H9 (cell line): ENCODE results near the gene MAGI1. TPM values are rescaled to one million over a fixed set of nuclear protein-coding genes. Genes with fewer than 3 reads are reported as not detected.

Experiments
- DNase-seq: peaks from one replicate; pipeline ENCODE4 v3.0.0-alpha.2; 2017
- H2AFZ ChIP-seq: one replicate; pipeline ENCODE4 v1.6.1; 2013; ENCODE audit warnings: mild to moderate bottlenecking, low read length, control low read depth, moderate library complexity
- H2AK5ac ChIP-seq: 2 replicates; pipeline ENCODE4 v1.6.1; 2013; ENCODE audit warnings: low read length, control low read depth, mixed read lengths; ENCODE audit not compliant: insufficient read length
- H2BK120ac ChIP-seq: one replicate; pipeline ENCODE4 v1.6.1; 2013; ENCODE audit warnings: low read depth, mild to moderate bottlenecking, low read length, control low read depth, inconsistent platforms; ENCODE audit not compliant: poor library complexity, severe bottlenecking
- H2BK12ac ChIP-seq: 2 replicates; pipeline ENCODE4 v1.6.1; 2013; ENCODE audit warnings: low read length, control low read depth, mixed read lengths, low read depth; ENCODE audit not compliant: insufficient read length
- H2BK15ac ChIP-seq: 2 replicates; pipeline ENCODE4 v1.6.1; 2013; ENCODE audit warnings: low read depth, low read length, control low read depth
- H2BK20ac ChIP-seq: one replicate; pipeline ENCODE4 v1.6.1; 2013; ENCODE audit warnings: low read depth, mild to moderate bottlenecking, low read length, control low read depth, inconsistent platforms; ENCODE audit not compliant: poor library complexity, severe bottlenecking
- H2BK5ac ChIP-seq: 2 replicates; pipeline ENCODE4 v1.6.1; 2013; ENCODE audit warnings: low read length, control low read depth, mixed read lengths; ENCODE audit not compliant: insufficient read length
- H3K14ac ChIP-seq: 2 replicates; pipeline ENCODE4 v1.6.1; 2013; ENCODE audit warnings: low read length, control low read depth; ENCODE audit not compliant: insufficient read depth
- H3K18ac ChIP-seq: 2 replicates; pipeline ENCODE4 v1.6.1; 2013; ENCODE audit warnings: low read depth, mild to moderate bottlenecking, mixed read lengths, low read length, control low read depth; ENCODE audit not compliant: insufficient read length
- H3K23ac ChIP-seq: 2 replicates; pipeline ENCODE4 v1.6.1; 2013; ENCODE audit warnings: low read length, control low read depth, mixed read lengths, low read depth; ENCODE audit not compliant: insufficient read length
- H3K23me2 ChIP-seq: 2 replicates; pipeline ENCODE4 v1.6.1; 2013; ENCODE audit warnings: low read depth, mild to moderate bottlenecking, mixed read lengths, low read length, control low read depth; ENCODE audit not compliant: insufficient read length, poor library complexity, severe bottlenecking
- H3K27ac ChIP-seq: 2 replicates; pipeline ENCODE4 v1.5.1; 2013; ENCODE audit warnings: low read length, control low read depth, mixed read lengths, low read depth; ENCODE audit not compliant: insufficient read length
- H3K27me3 ChIP-seq: 2 replicates; pipeline ENCODE4 v1.6.1; 2013; ENCODE audit warnings: low read length, control low read depth, inconsistent platforms; ENCODE audit not compliant: insufficient read depth
- H3K4ac ChIP-seq: 2 replicates; pipeline ENCODE4 v1.6.1; 2013; ENCODE audit warnings: low read depth, mild to moderate bottlenecking, control low read depth, inconsistent platforms, low read length, moderate library complexity
- H3K4me1 ChIP-seq: 2 replicates; pipeline ENCODE4 v1.6.1; 2013; ENCODE audit warnings: low read length, control low read depth, inconsistent platforms; ENCODE audit not compliant: insufficient read depth
- H3K4me2 ChIP-seq: 2 replicates; pipeline ENCODE4 v1.6.1; 2013; ENCODE audit warnings: low read length, control low read depth, mixed read lengths; ENCODE audit not compliant: insufficient read length, insufficient read depth
- H3K56ac ChIP-seq: 2 replicates; pipeline ENCODE4 v1.6.1; 2013; ENCODE audit warnings: low read depth, mild to moderate bottlenecking, mixed read lengths, low read length, control low read depth; ENCODE audit not compliant: insufficient read length
- H3K79me1 ChIP-seq: 2 replicates; pipeline ENCODE4 v1.6.1; 2013; ENCODE audit warnings: low read depth, mild to moderate bottlenecking, moderate library complexity, low read length, control low read depth, inconsistent platforms; ENCODE audit not compliant: insufficient read depth, poor library complexity, severe bottlenecking
- H3K79me2 ChIP-seq: 2 replicates; pipeline ENCODE4 v1.6.1; 2013; ENCODE audit warnings: low read length, control low read depth, inconsistent platforms; ENCODE audit not compliant: insufficient read depth
- H3K9ac ChIP-seq: 2 replicates; pipeline ENCODE4 v1.6.1; 2013; ENCODE audit warnings: low read length, control low read depth, mixed read lengths; ENCODE audit not compliant: insufficient read length; ENCODE audit errors: extremely low read depth
- H3K9me3 ChIP-seq: one replicate; pipeline ENCODE4 v1.6.1; 2013; ENCODE audit warnings: low read depth, low read length, inconsistent platforms; ENCODE audit not compliant: control insufficient read depth
- H3T11ph ChIP-seq: one replicate; pipeline ENCODE4 v1.6.1; 2013; ENCODE audit warnings: mild to moderate bottlenecking, low read length, control low read depth, inconsistent platforms
- H4K20me1 ChIP-seq: one replicate; pipeline ENCODE4 v1.6.1; 2013; ENCODE audit not compliant: control insufficient read depth, insufficient read length, insufficient read depth
- H4K5ac ChIP-seq: 2 replicates; pipeline ENCODE4 v1.6.1; 2013; ENCODE audit warnings: low read depth, mild to moderate bottlenecking, mixed read lengths, low read length, control low read depth; ENCODE audit not compliant: insufficient read length
- H4K8ac ChIP-seq: replicated peaks from 2 replicates; pipeline ENCODE4 v1.6.1; 2013; ENCODE audit warnings: low read length, control low read depth, mixed read lengths, low read depth; ENCODE audit not compliant: insufficient read length
- H4K91ac ChIP-seq: 2 replicates; pipeline ENCODE4 v1.6.1; 2013; ENCODE audit warnings: low read depth, mild to moderate bottlenecking, moderate library complexity, mixed read lengths, low read length, control low read depth; ENCODE audit not compliant: insufficient read length
- H3K27ac Mint-ChIP-seq, 3 experiments: 2 replicates in 2 of 3; 3 replicates in 1 of 3; pipeline ENCODE4 v1.8.0; 2020 to 2021; ENCODE audit warnings: mixed read lengths in 3 of 3, mild to moderate bottlenecking in 1 of 3, moderate library complexity in 1 of 3
- H3K27me3 Mint-ChIP-seq: 2 replicates; pipeline ENCODE4 v1.8.0; 2021; ENCODE audit warnings: low read depth, mild to moderate bottlenecking, moderate library complexity, mixed read lengths
- H3K36me3 Mint-ChIP-seq, 3 experiments: 2 replicates in 2 of 3; 3 replicates in 1 of 3; pipeline ENCODE4 v1.8.0; 2020 to 2021; ENCODE audit warnings: low read depth in 3 of 3, mixed read lengths in 3 of 3; ENCODE audit not compliant: insufficient read depth in 1 of 3
- H3K4me1 Mint-ChIP-seq, 2 experiments: 2 replicates each; pipeline ENCODE4 v1.8.0; 2020; ENCODE audit warnings: mixed read lengths in 2 of 2
- H3K4me3 Mint-ChIP-seq, 2 experiments: 2 replicates in 1 of 2; 3 replicates in 1 of 2; pipeline ENCODE4 v1.8.0; 2020 to 2021; ENCODE audit warnings: mild to moderate bottlenecking in 2 of 2, mixed read lengths in 2 of 2, moderate library complexity in 1 of 2
- H3K9me3 Mint-ChIP-seq, 2 experiments: 2 replicates in 1 of 2; 3 replicates in 1 of 2; pipeline ENCODE4 v1.8.0; 2020; ENCODE audit warnings: mild to moderate bottlenecking in 2 of 2, mixed read lengths in 2 of 2, moderate library complexity in 1 of 2
- CTCF ChIP-seq: fragments of 200-600 bp; sonication (generic); conservative IDR thresholded peaks from 3 replicates; pipeline ENCODE4 v1.8.0; 2021; ENCODE audit warnings: antibody characterized with exemption, mild to moderate bottlenecking
- total RNA-seq: library from RNA; stranded (reverse); gene quantifications from 2 replicates; pipeline ENCODE4 v1.2.1, GENCODE V29; 2021

The MAGI1 gene
- total RNA-seq, 1 experiment from 2014 or later: 65.7 TPM

- Mint-ChIP-seq H3K27me3 (no peaks in the 10 kb centered on the region), H3K4me3 (no peak overlapping the region), H3K27ac (peak overlapping the region in 2 of 3 experiments; percentile 2 to 81; a peak in 3 of 7 replicates), H3K9me3 (no peaks in the 10 kb centered on the region), H3K36me3 (no peaks in the 10 kb centered on the region), H3K4me1 (peaks cover 23 to 28% of the 10 kb centered on the region in 2 experiments)
- no peak for DNase-seq
- no peak overlapping the region for H3K4me2 ChIP-seq
- H3K9me3 ChIP-seq: no peaks in the 10 kb centered on the region
- no peak overlapping the region for H3K9ac ChIP-seq
- H3K27me3 ChIP-seq: no peaks in the 10 kb centered on the region
- no peak overlapping the region for H3K23ac ChIP-seq
- no peaks in the 10 kb centered on the region for H3K23me2 ChIP-seq
- H3K14ac ChIP-seq: no peak overlapping the region
- H4K20me1 ChIP-seq: no peaks in the 10 kb centered on the region
- no peak for TF ChIP-seq CTCF
- H2BK5ac ChIP-seq: no peak overlapping the region
- no peak overlapping the region for H2BK20ac ChIP-seq
- H2AFZ ChIP-seq: no peak overlapping the region
- H4K5ac ChIP-seq: no peak overlapping the region
- no peak overlapping the region for H3K18ac ChIP-seq
- no peaks in the 10 kb centered on the region for H3K79me1 ChIP-seq
- no peak overlapping the region for H2BK15ac ChIP-seq
- H2BK12ac ChIP-seq: no peak overlapping the region
- no peak overlapping the region for H4K8ac ChIP-seq
- no peak overlapping the region for H3T11ph ChIP-seq
- H3K4ac ChIP-seq: no peak overlapping the region
- no peak overlapping the region for H3K56ac ChIP-seq
- no peak overlapping the region for H4K91ac ChIP-seq
- H2BK120ac ChIP-seq: no peak overlapping the region
- no peaks in the 10 kb centered on the region for H3K79me2 ChIP-seq
- no peak overlapping the region for H2AK5ac ChIP-seq
- peaks cover 4% of the 10 kb centered on the region; the same call in 1 of the 2 replicates for H3K4me1 ChIP-seq
- no peak overlapping the region for H3K27ac ChIP-seq
These were observed 431.6 kb downstream of the MAGI1 start for GRCh38 chr3:65607101-65607500.
